SK-N-SH treated with all-trans-retinoic acid at 6 μM for 48 hours (cell line): Measurements from ENCODE around the gene MYO7A.

Experiments used
- ATAC-seq: fragments of 200-7000 bp; cut with Tn5 transposase; 3 replicates; pipeline ENCODE4 v1.9.1; 2020; ENCODE audit warnings: mild to moderate bottlenecking, moderate library complexity
- ARNTL ChIP-seq: fragments of 450-650 bp; formaldehyde crosslinking; IDR thresholded peaks from 2 replicates; pipeline ENCODE4 v1.5.0; 2020; ENCODE audit warnings: low read depth, mild to moderate bottlenecking, moderate library complexity, borderline replicate concordance
- CSDC2 ChIP-seq: fragments of 250-450 bp; sonication (Bioruptor Pico); IDR thresholded peaks from 2 replicates; pipeline ENCODE4 v1.5.0; 2020; ENCODE audit warnings: mild to moderate bottlenecking, moderate library complexity
- ESRRG ChIP-seq: fragments of 250-450 bp; sonication (Bioruptor Pico); IDR thresholded peaks from 2 replicates; pipeline ENCODE4 v1.6.1; 2021; ENCODE audit warnings: mild to moderate bottlenecking
- GLIS3 ChIP-seq: fragments of 250-450 bp; sonication (Bioruptor Pico); IDR thresholded peaks from 2 replicates; pipeline ENCODE4 v1.5.0; 2020; ENCODE audit warnings: mild to moderate bottlenecking, moderate library complexity
- ISL1 ChIP-seq: fragments of 250-450 bp; sonication (Bioruptor Pico); IDR thresholded peaks from 2 replicates; pipeline ENCODE4 v2.1.2; 2022; ENCODE audit warnings: mild to moderate bottlenecking, moderate library complexity
- PPARA ChIP-seq: fragments of 250-450 bp; sonication (Bioruptor Pico); IDR thresholded peaks from 2 replicates; pipeline ENCODE4 v1.5.0; 2020; ENCODE audit warnings: mild to moderate bottlenecking, borderline replicate concordance
- RARB ChIP-seq: fragments of 250-450 bp; sonication (Bioruptor Pico); IDR thresholded peaks from 2 replicates; pipeline ENCODE4 v1.8.0; 2021; ENCODE audit warnings: mild to moderate bottlenecking, moderate library complexity
- SNAI2 ChIP-seq: fragments of 250-450 bp; sonication (Bioruptor Pico); IDR thresholded peaks from 2 replicates; pipeline ENCODE4 v1.5.0; 2020; ENCODE audit warnings: mild to moderate bottlenecking, moderate library complexity
- TCF4 ChIP-seq: fragments of 250-450 bp; sonication (Bioruptor Pico); IDR thresholded peaks from 2 replicates; pipeline ENCODE4 v1.8.0; 2021; ENCODE audit warnings: mild to moderate bottlenecking, moderate library complexity, borderline replicate concordance
- TOX ChIP-seq: fragments of 250-450 bp; sonication (Bioruptor Pico); IDR thresholded peaks from 2 replicates; pipeline ENCODE4 v1.8.0; 2021; ENCODE audit warnings: mild to moderate bottlenecking, moderate library complexity, borderline replicate concordance
- ZC3H10 ChIP-seq: fragments of 250-450 bp; sonication (Bioruptor Pico); IDR thresholded peaks from 2 replicates; pipeline ENCODE4 v1.5.1; 2021; ENCODE audit warnings: mild to moderate bottlenecking, moderate library complexity
- ZFP3 ChIP-seq: fragments of 250-450 bp; sonication (Bioruptor Pico); IDR thresholded peaks from 2 replicates; pipeline ENCODE4 v1.5.0; 2020; ENCODE audit warnings: mild to moderate bottlenecking, moderate library complexity
- ZFP30 ChIP-seq: fragments of 450-650 bp; formaldehyde crosslinking; IDR thresholded peaks from 2 replicates; pipeline ENCODE4 v1.5.0; 2022; ENCODE audit warnings: mild to moderate bottlenecking, moderate library complexity
- ZNF565 ChIP-seq: fragments of 450-650 bp; formaldehyde crosslinking; conservative IDR thresholded peaks from 2 replicates; pipeline ENCODE4 v1.5.0; 2020; ENCODE audit warnings: low read depth, mild to moderate bottlenecking, moderate library complexity
- ZNF70 ChIP-seq: fragments of 450-650 bp; formaldehyde crosslinking; IDR thresholded peaks from 2 replicates; pipeline ENCODE4 v1.5.0; 2020; ENCODE audit warnings: mild to moderate bottlenecking, moderate library complexity
- ZNF8 ChIP-seq: fragments of 450-650 bp; formaldehyde crosslinking; IDR thresholded peaks from 2 replicates; pipeline ENCODE4 v1.5.0; 2020; ENCODE audit warnings: mild to moderate bottlenecking, moderate library complexity
- TF ChIP-seq, protein P1 (sequence below): fragments of 250-450 bp; sonication (Bioruptor Pico); IDR thresholded peaks from 2 replicates; pipeline ENCODE4 v1.5.0; 2020; ENCODE audit warnings: mild to moderate bottlenecking, moderate library complexity
- TF ChIP-seq, protein P2 (sequence below): fragments of 250-450 bp; sonication (Bioruptor Pico); IDR thresholded peaks from 2 replicates; pipeline ENCODE4 v1.5.1; 2020; ENCODE audit warnings: low read depth, mild to moderate bottlenecking, moderate library complexity
- TF ChIP-seq, protein P3 (sequence below): fragments of 250-450 bp; sonication (Bioruptor Pico); IDR thresholded peaks from 2 replicates; pipeline ENCODE4 v1.8.0; 2021; ENCODE audit warnings: low read depth, mild to moderate bottlenecking, moderate library complexity, borderline replicate concordance
- TF ChIP-seq, protein P4 (sequence below): fragments of 250-450 bp; sonication (Bioruptor Pico); IDR thresholded peaks from 2 replicates; pipeline ENCODE4 v1.8.0; 2020; ENCODE audit warnings: mild to moderate bottlenecking, moderate library complexity, borderline replicate concordance

MYO7A gene

DNA sequence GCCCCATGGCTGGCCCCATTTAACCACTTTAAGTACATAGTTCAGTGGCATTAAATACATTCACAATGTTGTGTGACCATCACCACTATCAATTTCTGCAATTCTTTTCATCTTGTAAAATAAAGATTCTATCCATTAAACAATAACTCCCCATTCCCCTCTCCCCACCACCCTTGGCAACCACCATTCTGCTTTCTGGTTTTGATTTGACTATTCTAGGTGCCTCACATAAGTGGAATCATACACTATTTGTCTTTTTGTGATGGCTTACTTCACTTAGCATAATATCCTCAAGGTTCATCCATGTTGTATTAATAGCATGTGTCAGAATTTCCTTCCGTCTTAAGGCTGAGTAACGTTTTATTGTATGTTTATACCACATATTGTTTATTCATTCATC is 7.0 kb downstream of the MYO7A start:
- no peak for ATAC-seq
- TF ChIP-seq PPARA (CRISPR knock-in tag) (no peak), CSDC2 (no peak), ARNTL (no peak), GLIS3 (no peak)
- TF ChIP-seq, all 23 proteins: peak for 0

DNA sequence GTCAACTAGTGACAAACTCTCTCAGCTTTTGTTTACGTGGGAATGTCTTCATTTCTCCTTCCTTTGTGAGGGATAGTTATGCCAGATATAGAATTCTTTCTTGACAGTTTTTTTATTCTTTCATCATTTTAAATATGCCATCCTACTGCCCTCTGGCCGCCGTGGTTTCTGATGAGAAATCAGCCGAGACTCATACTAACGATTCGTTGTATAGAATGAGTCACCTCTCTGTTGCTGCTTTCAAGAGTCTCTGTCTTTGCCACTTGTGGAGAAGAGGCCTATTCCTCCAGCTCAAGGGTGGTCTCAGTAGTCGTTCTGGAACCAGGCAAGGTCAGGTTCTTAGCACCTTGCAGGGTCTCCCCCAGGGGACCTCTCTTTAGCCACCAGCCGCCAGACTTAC is 8.0 kb downstream of the MYO7A start:
- TF ChIP-seq, protein P1, sequence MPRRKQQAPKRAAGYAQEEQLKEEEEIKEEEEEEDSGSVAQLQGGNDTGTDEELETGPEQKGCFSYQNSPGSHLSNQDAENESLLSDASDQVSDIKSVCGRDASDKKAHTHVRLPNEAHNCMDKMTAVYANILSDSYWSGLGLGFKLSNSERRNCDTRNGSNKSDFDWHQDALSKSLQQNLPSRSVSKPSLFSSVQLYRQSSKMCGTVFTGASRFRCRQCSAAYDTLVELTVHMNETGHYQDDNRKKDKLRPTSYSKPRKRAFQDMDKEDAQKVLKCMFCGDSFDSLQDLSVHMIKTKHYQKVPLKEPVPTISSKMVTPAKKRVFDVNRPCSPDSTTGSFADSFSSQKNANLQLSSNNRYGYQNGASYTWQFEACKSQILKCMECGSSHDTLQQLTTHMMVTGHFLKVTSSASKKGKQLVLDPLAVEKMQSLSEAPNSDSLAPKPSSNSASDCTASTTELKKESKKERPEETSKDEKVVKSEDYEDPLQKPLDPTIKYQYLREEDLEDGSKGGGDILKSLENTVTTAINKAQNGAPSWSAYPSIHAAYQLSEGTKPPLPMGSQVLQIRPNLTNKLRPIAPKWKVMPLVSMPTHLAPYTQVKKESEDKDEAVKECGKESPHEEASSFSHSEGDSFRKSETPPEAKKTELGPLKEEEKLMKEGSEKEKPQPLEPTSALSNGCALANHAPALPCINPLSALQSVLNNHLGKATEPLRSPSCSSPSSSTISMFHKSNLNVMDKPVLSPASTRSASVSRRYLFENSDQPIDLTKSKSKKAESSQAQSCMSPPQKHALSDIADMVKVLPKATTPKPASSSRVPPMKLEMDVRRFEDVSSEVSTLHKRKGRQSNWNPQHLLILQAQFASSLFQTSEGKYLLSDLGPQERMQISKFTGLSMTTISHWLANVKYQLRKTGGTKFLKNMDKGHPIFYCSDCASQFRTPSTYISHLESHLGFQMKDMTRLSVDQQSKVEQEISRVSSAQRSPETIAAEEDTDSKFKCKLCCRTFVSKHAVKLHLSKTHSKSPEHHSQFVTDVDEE, result no peak
- TF ChIP-seq, protein P2, sequence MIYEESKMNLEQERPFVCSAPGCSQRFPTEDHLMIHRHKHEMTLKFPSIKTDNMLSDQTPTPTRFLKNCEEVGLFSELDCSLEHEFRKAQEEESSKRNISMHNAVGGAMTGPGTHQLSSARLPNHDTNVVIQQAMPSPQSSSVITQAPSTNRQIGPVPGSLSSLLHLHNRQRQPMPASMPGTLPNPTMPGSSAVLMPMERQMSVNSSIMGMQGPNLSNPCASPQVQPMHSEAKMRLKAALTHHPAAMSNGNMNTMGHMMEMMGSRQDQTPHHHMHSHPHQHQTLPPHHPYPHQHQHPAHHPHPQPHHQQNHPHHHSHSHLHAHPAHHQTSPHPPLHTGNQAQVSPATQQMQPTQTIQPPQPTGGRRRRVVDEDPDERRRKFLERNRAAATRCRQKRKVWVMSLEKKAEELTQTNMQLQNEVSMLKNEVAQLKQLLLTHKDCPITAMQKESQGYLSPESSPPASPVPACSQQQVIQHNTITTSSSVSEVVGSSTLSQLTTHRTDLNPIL, result no peak
- TF ChIP-seq RARB (CRISPR knock-in tag) (no peak), TOX (CRISPR knock-in tag) (no peak), TCF4 (no peak), ZNF565 (CRISPR knock-in tag) (no peak), ISL1 (CRISPR knock-in tag) (no peak), ESRRG (CRISPR knock-in tag) (no peak), ZC3H10 (CRISPR knock-in tag) (no peak), ZFP30 (no peak), GLIS3 (no peak)
- TF ChIP-seq, protein P3, sequence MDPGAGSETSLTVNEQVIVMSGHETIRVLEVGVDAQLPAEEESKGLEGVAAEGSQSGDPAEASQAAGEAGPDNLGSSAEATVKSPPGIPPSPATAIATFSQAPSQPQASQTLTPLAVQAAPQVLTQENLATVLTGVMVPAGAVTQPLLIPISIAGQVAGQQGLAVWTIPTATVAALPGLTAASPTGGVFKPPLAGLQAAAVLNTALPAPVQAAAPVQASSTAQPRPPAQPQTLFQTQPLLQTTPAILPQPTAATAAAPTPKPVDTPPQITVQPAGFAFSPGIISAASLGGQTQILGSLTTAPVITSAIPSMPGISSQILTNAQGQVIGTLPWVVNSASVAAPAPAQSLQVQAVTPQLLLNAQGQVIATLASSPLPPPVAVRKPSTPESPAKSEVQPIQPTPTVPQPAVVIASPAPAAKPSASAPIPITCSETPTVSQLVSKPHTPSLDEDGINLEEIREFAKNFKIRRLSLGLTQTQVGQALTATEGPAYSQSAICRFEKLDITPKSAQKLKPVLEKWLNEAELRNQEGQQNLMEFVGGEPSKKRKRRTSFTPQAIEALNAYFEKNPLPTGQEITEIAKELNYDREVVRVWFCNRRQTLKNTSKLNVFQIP, result no peak
- TF ChIP-seq, protein P4, sequence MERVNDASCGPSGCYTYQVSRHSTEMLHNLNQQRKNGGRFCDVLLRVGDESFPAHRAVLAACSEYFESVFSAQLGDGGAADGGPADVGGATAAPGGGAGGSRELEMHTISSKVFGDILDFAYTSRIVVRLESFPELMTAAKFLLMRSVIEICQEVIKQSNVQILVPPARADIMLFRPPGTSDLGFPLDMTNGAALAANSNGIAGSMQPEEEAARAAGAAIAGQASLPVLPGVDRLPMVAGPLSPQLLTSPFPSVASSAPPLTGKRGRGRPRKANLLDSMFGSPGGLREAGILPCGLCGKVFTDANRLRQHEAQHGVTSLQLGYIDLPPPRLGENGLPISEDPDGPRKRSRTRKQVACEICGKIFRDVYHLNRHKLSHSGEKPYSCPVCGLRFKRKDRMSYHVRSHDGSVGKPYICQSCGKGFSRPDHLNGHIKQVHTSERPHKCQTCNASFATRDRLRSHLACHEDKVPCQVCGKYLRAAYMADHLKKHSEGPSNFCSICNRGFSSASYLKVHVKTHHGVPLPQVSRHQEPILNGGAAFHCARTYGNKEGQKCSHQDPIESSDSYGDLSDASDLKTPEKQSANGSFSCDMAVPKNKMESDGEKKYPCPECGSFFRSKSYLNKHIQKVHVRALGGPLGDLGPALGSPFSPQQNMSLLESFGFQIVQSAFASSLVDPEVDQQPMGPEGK (CRISPR knock-in tag), result no peak
- ATAC-seq, result peak; percentile 69

DNA sequence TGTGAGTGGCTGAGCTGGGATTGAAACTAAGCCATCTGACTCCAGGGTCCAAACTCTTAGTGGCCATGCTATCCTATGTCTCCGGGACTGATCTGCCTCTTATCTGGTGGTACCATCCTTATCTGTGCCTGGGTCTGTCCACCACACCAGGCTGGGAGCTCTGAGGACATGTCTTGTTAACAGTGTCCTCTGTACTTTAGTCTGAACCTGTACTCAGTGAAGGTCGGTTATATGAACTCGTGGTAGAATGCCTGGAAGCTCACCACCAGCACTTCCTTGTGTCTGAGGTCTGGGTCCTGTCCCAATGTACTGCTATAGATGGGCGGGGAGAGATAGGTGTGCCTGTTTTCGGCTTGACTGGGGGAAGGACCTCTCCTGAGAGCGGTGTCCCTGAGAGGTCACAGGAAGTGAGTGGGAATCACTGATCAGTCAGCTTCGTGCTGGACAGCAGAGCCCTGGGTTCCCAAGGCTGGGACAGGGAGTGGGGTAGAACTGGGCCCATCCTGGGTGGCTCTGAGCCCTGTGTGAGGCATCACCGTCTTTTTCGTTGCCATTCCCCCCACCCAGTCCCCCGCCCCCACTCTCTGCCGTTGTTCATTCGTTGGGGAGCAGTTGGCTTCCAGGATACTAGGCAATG is 8.9 kb downstream of the MYO7A start:
- ATAC-seq, result no peak
- TF ChIP-seq PPARA (CRISPR knock-in tag) (no peak), ARNTL (no peak), ZNF565 (CRISPR knock-in tag) (no peak), ZFP30 (no peak), ZNF70 (CRISPR knock-in tag) (no peak), ZNF8 (no peak), ZFP3 (CRISPR knock-in tag) (no peak), SNAI2 (CRISPR knock-in tag) (no peak), ESRRG (CRISPR knock-in tag) (no peak)
- TF ChIP-seq, protein P3, result no peak
- TF ChIP-seq, protein P2, result no peak
- TF ChIP-seq, protein P4 (CRISPR knock-in tag), result no peak
- TF ChIP-seq, all 23 proteins: peak for 0
